ENCODE data around the gene RBP3.

RBP3 gene

GRCh38 chr10:47300429-47300931 lies 47.7 kb upstream of the RBP3 start:
- TF ChIP-seq OSR1 (CRISPR knock-in tag; IDR thresholded peaks at IDR 0.05) (no peak), ZNF565 (CRISPR knock-in tag; conservative IDR thresholded peaks at IDR 0.05; ENCODE audit: low read depth) (no peak), BACH2 (CRISPR knock-in tag; IDR thresholded peaks at IDR 0.05; ENCODE audit: borderline replicate concordance) (no peak), ARNTL (CRISPR knock-in tag; IDR thresholded peaks at IDR 0.05; ENCODE audit: borderline replicate concordance, low read depth) (no peak), ZNF8 (CRISPR knock-in tag; IDR thresholded peaks at IDR 0.05) (no peak), TOX (CRISPR knock-in tag; IDR thresholded peaks at IDR 0.05; ENCODE audit: borderline replicate concordance) (no peak), RARB (CRISPR knock-in tag; IDR thresholded peaks at IDR 0.05) (no peak), PPARA (CRISPR knock-in tag; IDR thresholded peaks at IDR 0.05; ENCODE audit: borderline replicate concordance) (no peak), ESRRG (CRISPR knock-in tag; IDR thresholded peaks at IDR 0.05) (no peak), TCF4 (CRISPR knock-in tag; IDR thresholded peaks at IDR 0.05; ENCODE audit: borderline replicate concordance) (no peak), CSRNP3 (CRISPR knock-in tag; IDR thresholded peaks at IDR 0.05) (no peak), ZNF70 (CRISPR knock-in tag; IDR thresholded peaks at IDR 0.05) (no peak)
- no peak; the same call in 2 of the 3 replicates for ATAC-seq

GRCh38 chr10:47301833-47302232 lies 46.3 kb upstream of the RBP3 start:
- no peak for TF ChIP-seq PATZ1 (CRISPR knock-in tag; IDR thresholded peaks at IDR 0.05; ENCODE audit: borderline replicate concordance)
- TF ChIP-seq CSRNP3 (CRISPR knock-in tag; IDR thresholded peaks at IDR 0.05): no peak
- no peak for TF ChIP-seq ZFP30 (CRISPR knock-in tag; IDR thresholded peaks at IDR 0.05)
- TF ChIP-seq ZFP3 (CRISPR knock-in tag; IDR thresholded peaks at IDR 0.05): no peak
- no peak for TF ChIP-seq GLIS3 (CRISPR knock-in tag; IDR thresholded peaks at IDR 0.05)
- TF ChIP-seq BACH2 (CRISPR knock-in tag; IDR thresholded peaks at IDR 0.05; ENCODE audit: borderline replicate concordance): no peak
- no peak for ATAC-seq

GRCh38 chr10:47303105-47303504 lies 45.1 kb upstream of the RBP3 start:
- no peak for ATAC-seq
- TF ChIP-seq BACH2 (CRISPR knock-in tag; IDR thresholded peaks at IDR 0.05; ENCODE audit: borderline replicate concordance): no peak
- TF ChIP-seq SNAI2 (CRISPR knock-in tag; IDR thresholded peaks at IDR 0.05): no peak
- no peak for TF ChIP-seq ISL1 (CRISPR knock-in tag; IDR thresholded peaks at IDR 0.05)
- no peak for TF ChIP-seq RARB (CRISPR knock-in tag; IDR thresholded peaks at IDR 0.05)
- no peak for TF ChIP-seq ZNF8 (CRISPR knock-in tag; IDR thresholded peaks at IDR 0.05)
- no peak for TF ChIP-seq TOX (CRISPR knock-in tag; IDR thresholded peaks at IDR 0.05; ENCODE audit: borderline replicate concordance)
- TF ChIP-seq POU6F1 (CRISPR knock-in tag; IDR thresholded peaks at IDR 0.05; ENCODE audit: borderline replicate concordance, low read depth): no peak
- no peak for TF ChIP-seq PPARA (CRISPR knock-in tag; IDR thresholded peaks at IDR 0.05; ENCODE audit: borderline replicate concordance)

- no peak for ATAC-seq
- TF ChIP-seq ZNF565 (CRISPR knock-in tag; conservative IDR thresholded peaks at IDR 0.05; ENCODE audit: low read depth) (no peak), TOX (CRISPR knock-in tag; IDR thresholded peaks at IDR 0.05; ENCODE audit: borderline replicate concordance) (no peak), ZNF70 (CRISPR knock-in tag; IDR thresholded peaks at IDR 0.05) (no peak), TCF4 (CRISPR knock-in tag; IDR thresholded peaks at IDR 0.05; ENCODE audit: borderline replicate concordance) (no peak), ZFP3 (CRISPR knock-in tag; IDR thresholded peaks at IDR 0.05) (no peak), ISL1 (CRISPR knock-in tag; IDR thresholded peaks at IDR 0.05) (no peak), RARB (CRISPR knock-in tag; IDR thresholded peaks at IDR 0.05) (no peak), ZFP30 (CRISPR knock-in tag; IDR thresholded peaks at IDR 0.05) (no peak), POU6F1 (CRISPR knock-in tag; IDR thresholded peaks at IDR 0.05; ENCODE audit: borderline replicate concordance, low read depth) (no peak), CSDC2 (CRISPR knock-in tag; IDR thresholded peaks at IDR 0.05) (no peak), PATZ1 (CRISPR knock-in tag; IDR thresholded peaks at IDR 0.05; ENCODE audit: borderline replicate concordance) (no peak), PPARA (CRISPR knock-in tag; IDR thresholded peaks at IDR 0.05; ENCODE audit: borderline replicate concordance) (no peak), BACH2 (CRISPR knock-in tag; IDR thresholded peaks at IDR 0.05; ENCODE audit: borderline replicate concordance) (no peak), ZNF8 (CRISPR knock-in tag; IDR thresholded peaks at IDR 0.05) (no peak), ZC3H10 (CRISPR knock-in tag; IDR thresholded peaks at IDR 0.05) (no peak), CREB5 (CRISPR knock-in tag; IDR thresholded peaks at IDR 0.05; ENCODE audit: low read depth) (no peak)
Observed at GRCh38 chr10:47303866-47304265, 44.3 kb upstream of the RBP3 start.

Data from SK-N-SH treated with all-trans-retinoic acid at 6 μM for 48 hours (cell line).